ENCODE results near the gene HEXB.
"Not testable (repeated sequence)": the region's sequence is repeated elsewhere in the genome, so short reads cannot be mapped to it uniquely, and the experiment has no call there.

The HEXB gene

GRCh38 chr5:74659172-74659571 is 25.9 kb upstream of the HEXB start:
- no peak for DNase-seq (ENCODE audit: low spot score)

DNA sequence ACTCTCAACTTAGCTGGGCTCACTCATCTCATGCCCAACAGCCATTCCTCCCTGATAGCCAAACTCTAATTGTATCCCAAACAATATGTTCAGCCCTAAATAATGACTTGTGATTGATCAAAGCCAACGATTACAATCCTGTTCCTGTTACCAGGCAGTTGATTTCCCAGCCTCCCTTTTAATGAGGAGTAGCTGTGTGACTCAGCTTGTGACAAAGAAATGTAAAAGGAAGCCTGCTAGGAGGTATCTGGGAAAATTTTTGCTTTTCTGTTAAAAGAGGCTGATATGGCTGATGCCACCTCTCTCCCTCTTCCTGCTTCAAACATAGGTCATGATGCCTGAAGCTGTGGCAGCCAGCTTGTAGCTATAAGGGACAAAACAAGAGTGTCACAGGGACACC is 24.9 kb upstream of the HEXB start:
- DNase-seq (ENCODE audit: low spot score): no peak

- DNase-seq (ENCODE audit: low spot score): no peak
These were observed 24.2 kb upstream of the HEXB start for GRCh38 chr5:74660873-74661272.

DNA sequence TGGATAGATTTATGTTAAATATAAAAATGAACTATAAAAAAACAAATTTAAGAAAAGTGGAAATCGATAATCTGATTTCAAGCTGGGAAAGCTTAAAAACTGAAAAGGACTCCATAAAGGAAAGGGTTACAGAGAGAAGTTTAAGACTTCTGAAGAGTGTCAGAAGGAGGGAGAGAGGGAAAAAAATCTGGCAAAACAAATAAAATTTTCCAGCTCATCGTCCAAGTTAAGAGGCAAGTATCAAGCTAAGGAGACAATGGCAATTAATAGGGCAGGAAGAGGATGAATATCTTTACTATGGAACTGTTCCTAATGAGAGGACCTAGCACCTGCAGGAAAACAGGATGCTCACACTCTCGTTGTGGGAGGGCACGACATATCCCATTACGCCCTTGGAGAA is 20.5 kb upstream of the HEXB start:
- no peak for DNase-seq (ENCODE audit: low spot score)

- no peak for DNase-seq (ENCODE audit: low spot score)
These were observed 19.8 kb upstream of the HEXB start for GRCh38 chr5:74665273-74665672.

DNA sequence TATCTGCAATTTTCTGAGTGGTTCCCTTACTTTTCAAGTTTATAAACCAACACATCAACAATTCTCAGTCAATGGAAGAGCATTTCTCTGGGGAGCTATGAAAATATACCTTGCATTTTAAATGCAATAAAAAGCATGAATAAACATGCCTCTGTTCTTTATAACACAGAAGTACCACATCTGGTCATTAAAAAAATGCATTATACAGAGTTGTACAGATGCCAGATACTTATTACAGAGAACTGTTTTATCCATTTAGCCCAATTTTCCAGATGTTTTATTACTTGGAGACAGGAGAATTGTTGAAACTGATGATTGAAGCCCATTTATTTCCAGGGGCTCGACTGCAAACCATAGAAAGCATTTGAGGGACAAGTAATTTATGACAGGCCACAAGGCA is 19.2 kb upstream of the HEXB start:
- DNase-seq (ENCODE audit: low spot score): no peak

DNA sequence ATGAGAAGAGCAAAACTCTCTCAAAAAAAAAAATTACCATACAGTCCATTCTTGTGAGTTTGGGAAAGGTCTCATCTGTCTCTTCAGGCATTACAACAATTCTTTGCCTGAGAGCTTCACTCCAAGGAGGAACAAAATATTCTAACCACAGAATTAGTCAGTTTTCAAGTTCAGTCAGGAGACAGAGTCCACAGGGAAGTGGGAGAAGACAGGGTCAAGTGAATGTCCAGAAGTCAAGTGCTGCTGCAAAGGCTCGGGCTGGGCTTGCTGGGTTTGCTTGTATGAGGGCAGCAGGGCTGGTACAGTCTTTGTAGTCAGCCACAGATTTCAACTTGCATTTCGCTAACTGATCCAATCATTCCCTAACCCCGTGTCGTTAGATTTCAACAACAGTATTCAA is 17.6 kb upstream of the HEXB start:
- DNase-seq (ENCODE audit: low spot score): no peak

- no peak for DNase-seq (ENCODE audit: low spot score)
These were observed 15.2 kb upstream of the HEXB start for GRCh38 chr5:74669821-74670220.

GRCh38 chr5:74670396-74671038 is 14.5 kb upstream of the HEXB start:
- no peak for DNase-seq (ENCODE audit: low spot score)

GRCh38 chr5:74672215-74672877 is 12.7 kb upstream of the HEXB start:
- DNase-seq (ENCODE audit: low spot score): no peak

GRCh38 chr5:74673011-74673790 is 11.8 kb upstream of the HEXB start:
- DNase-seq (ENCODE audit: low spot score): no peak

DNA sequence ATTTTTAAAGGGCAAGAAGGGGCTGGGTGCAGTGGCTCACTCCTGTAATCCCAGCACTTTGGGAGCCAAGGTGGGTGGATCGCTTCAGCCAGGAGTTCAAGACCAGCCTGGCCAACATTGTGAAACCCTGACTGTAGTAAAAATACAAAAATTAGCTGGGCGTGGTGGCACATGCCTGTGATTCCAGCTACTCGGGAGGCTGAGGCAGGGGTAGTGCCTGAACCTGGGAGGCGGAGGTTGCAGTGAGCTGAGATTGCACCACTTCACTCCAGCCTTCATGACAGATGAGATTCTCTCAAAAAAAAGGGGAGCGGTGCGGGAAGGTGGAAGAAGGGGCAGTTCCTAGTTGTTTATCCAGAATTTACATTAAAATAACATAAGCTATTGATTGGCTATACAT is 8.6 kb upstream of the HEXB start:
- not testable (repeated sequence) for DNase-seq (ENCODE audit: low spot score)

GRCh38 chr5:74678123-74678522 is 6.9 kb upstream of the HEXB start:
- DNase-seq (ENCODE audit: low spot score): not testable (repeated sequence)

DNA sequence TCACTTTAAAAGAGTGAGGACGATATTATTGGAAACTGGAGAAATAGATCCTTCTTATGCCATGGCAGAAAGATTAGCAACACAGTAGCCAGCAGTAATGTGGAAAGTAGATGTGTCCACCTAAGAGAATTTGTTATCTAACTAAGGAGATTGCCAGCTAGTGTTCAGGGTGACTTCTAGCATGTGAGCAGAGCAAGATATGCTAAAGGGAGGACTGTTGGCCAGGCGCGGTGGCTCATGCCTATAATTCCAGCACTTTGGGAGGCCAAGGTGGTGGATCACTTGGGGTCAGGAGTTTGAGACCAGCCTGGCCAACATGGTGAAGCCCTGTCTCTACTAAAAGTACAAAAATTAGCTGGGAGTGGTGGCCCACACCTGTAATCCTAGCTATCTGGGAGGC is 5.7 kb upstream of the HEXB start:
- not testable (repeated sequence) for DNase-seq (ENCODE audit: low spot score)

DNA sequence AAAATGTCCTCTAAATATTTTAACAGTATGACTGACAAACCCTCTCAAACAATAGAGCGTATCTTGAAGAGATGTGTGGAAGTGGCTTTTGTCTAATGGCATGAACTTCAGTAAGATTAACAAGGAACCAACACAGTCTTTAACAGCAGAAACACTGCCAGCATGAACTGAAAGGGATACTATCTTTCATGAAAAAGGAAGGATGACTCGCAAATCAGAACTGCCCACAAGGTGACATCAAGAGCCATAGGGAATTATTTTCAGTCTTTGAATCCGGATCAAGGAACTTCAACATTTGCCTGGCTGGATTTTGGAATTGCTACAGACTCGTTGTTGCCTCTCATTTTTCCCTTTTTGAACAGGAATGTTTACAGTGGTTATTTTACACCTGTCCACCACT is 5.1 kb upstream of the HEXB start:
- no peak for DNase-seq (ENCODE audit: low spot score)

- DNase-seq (ENCODE audit: low spot score): peak; percentile 6
These were observed 1.1 kb downstream of the HEXB start for GRCh38 chr5:74685979-74686631.

GRCh38 chr5:74686962-74687751 is 2.1 kb downstream of the HEXB start:
- DNase-seq (ENCODE audit: low spot score): no peak

DNA sequence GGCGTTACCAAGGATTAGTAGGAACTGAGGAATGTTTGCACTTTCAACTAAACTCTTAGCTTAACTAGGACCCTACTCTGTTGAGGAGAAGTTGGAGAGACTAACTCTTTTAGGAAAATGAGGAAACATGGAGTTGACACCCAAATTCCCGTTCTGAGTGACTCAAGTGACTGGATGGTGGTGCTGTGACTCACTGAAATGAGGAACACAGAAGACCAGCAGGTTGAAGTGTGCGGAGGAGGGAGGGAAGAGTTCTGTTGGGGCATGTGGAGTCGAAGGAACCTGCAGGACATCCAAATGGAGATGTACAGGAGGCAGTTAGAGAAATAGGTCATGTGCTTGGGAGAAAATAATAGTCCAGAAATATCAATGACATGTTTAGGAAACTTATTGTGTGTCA is 8.2 kb downstream of the HEXB start:
- no peak for DNase-seq (ENCODE audit: low spot score)

DNA sequence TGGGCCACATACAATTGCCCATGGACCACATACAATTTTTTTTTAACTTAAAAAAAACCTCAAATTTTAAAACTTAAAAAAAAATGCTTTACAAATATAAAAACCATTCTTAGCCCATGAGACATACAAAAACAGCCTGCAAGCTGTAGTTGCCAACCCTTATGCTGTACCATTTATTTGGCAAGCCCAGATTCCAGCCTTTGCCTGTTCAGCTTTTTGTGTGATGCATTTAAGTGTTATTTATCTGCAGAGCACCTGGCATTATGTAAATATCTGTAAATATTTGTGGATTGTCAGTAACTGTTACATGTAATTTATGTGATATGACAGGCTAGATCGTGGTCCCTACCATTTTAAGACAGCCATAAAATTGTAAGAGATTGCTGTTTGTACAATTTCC is 32.6 kb downstream of the HEXB start:
- DNase-seq (ENCODE audit: low spot score): no peak

DNA sequence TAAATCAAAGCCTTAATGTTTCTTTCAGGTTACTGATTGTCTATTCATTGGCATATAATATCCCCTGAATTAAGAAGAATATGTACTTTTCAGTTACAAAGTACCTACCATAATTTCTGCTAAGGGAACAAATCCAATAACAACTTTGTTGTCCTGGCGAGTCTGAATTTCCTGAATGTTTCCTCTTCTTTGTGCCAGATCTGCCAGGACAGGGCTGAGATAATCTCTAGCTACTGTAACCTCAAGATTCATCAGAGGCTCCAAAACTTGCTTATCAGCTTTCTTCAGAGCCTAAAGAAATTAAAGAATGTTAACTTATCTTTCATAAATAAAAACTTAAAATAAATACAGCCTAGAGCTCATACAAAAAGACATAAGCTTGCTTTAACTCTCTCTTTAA is 37.2 kb downstream of the HEXB start:
- DNase-seq (ENCODE audit: low spot score): no peak

DNA sequence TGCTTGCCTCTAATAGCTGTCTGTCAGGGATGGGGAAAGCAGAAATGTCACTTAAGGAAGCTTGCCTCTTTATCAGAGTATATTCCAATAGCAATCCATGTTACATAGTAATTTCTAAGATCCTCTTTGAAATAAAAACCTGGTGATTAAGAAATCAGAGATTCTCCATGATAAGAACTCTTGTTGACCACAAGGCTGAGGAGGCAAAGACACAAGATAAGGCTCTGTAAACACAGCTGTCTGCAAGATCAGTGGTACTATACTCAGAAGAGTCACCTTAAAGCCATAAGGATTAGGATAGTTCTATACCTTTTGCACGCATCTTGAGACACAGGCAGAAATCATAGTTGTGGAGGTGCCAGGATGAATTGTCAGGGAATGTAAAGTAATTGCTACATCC is 40.3 kb downstream of the HEXB start:
- DNase-seq (ENCODE audit: low spot score): no peak

DNA sequence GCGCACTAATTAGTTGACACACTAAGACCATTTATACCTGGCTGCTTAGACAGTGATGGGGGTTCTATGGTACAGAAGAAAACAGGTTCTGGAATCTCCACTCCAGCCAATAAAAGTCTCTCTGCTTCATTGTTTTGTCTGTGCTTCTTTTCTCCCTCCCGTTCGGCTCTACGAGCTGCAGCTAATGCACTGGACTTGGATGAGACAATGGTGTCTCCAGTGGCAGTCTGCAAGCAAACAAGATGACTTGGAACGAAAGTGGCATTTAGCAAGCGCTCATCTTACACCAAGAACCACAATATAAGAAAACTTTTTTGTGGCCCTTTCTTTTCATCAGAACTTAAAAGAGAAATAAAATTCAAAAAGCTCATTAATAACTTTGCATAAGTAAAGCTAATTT is 51.7 kb downstream of the HEXB start:
- DNase-seq (ENCODE audit: low spot score): no peak

Data from activated CD4-positive, alpha-beta T cell treated with anti-CD3 and anti-CD28 coated beads, Interleukin-2, Interleukin-4, amounts not matched to agents 100 ng/mL and 50 ng/mL, durations not matched to agents 16 hours and 8 hours (primary cell).